NCI-H2227 treated with DMSO at 0.1 percent for 48 hours (cell line): ENCODE data around the gene STXBP6.
A peak's percentile ranks its signal among the peaks of the same experiment; 100 is the strongest.

ENCODE experiments used
- DNase-seq: peaks from one replicate; lab custom pipeline; 2025; lab: John Stamatoyannopoulos, UW

Gene STXBP6

DNA sequence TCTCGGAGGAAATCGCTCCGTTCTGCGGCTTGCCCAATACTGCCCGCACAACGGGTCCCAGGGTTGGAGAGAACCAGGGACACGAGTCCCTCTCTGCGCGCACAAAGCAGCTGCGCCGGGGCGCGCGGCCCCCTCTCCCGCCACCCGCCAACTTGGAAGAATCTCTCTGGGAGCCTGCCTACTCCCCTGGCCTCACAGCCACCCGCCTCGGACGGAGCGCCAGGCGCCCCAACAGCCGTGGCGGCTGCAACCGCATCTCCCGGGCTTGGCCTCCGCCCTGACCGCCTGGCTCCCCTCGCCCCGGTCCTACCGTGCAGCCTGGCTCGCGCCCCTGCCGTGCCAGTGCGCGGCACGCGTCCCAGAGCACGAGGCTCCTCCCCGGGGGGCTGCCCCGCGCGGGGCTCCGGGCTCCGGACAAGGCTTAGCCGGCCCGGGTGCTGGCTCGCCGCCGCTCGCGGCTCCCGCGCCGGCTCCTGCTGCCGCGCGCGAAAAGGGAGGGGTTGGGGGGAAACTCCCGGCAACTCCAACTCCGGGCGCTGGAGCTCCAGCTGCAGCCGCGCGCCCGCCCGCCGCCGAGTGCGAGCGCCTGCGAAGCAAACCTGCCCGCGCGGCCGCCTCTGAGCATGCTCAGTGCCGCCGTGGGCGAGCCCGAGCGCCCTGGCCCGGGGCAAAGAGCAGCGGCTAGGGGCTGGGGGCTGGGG is at the start of gene STXBP6:
TSS of gene STXBP6 (minus strand) at position 580 of the 701 bp plus-strand sequence. CDS start 75,329 bp downstream, outside the sequence.
- peak; percentile 58 for DNase-seq

DNA sequence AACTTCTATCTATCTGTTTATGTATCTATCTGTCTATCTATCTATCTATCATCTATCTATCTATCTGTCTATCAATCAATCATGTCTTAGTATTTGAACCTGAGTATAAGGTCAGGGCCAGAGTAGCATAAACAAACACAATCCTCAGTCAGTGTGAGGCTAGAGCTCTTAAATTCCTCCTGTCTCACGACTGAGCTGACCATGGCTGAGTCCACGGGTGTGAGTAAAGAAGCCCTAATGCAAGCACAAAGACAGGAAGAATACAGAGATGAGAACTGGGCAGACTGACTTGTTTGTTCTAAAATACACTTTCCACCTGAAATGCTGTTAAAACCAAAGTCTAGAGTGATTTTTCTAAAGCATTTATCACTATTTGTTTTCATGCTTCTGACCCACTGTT is 47.2 kb upstream of the STXBP6 start:
- no peak for DNase-seq

GRCh38 chr14:25095736-25096437 is 45.9 kb upstream of the STXBP6 start:
- DNase-seq: no peak

GRCh38 chr14:25094171-25094907 is 44.4 kb upstream of the STXBP6 start:
- no peak for DNase-seq

GRCh38 chr14:25092258-25092740 is 42.4 kb upstream of the STXBP6 start:
- DNase-seq: no peak

- DNase-seq: no peak
Observed at GRCh38 chr14:25090716-25091454, 40.9 kb upstream of the STXBP6 start.

GRCh38 chr14:25090256-25090655 is 40.3 kb upstream of the STXBP6 start:
- no peak for DNase-seq

- no peak for DNase-seq
Observed at GRCh38 chr14:25089496-25089895, 39.5 kb upstream of the STXBP6 start.

GRCh38 chr14:25086821-25087396 is 37.0 kb upstream of the STXBP6 start:
- DNase-seq: no peak

DNA sequence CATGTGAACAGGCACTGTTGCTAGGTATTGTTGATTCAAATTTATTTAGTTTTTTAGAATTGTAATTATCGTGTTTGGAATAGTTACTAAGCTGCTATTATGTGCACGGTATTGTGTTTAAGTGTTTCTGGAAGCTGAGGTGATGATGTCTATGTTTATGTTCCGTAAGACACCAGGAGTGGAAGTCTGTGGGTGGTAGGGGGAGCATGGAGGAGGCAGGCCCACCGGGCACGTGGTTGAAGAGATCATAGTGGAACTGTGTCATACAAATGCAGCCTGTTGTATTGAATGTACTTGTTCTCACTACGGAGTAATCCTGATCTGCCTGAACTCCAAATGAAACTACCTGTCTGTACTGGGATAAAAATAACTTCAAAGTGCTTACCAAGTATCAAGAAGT is 36.1 kb upstream of the STXBP6 start:
- no peak for DNase-seq

DNA sequence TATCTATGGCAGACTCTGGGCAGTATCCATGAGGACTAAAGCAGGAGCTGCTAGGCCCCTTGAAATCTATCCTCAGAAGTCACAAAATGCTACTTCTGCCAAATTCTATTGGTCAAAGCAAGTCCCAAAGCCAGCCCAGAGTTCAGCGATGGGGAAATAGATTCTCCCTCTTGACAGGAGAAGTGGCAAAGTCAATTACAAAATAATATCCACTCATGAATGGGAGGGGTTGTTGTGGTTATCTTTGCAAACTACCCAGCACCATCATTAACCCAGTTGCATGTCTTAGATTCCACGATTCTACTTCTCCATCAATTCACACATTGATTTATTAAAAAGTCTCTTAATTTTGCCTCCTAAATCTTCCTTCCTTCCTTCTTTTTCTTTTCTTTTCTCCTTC is 30.7 kb upstream of the STXBP6 start:
- DNase-seq: no peak

- no peak for DNase-seq
Observed at GRCh38 chr14:25079311-25079710, 29.4 kb upstream of the STXBP6 start.

- no peak for DNase-seq
Observed at GRCh38 chr14:25074099-25074685, 24.2 kb upstream of the STXBP6 start.

- DNase-seq: no peak
Observed at GRCh38 chr14:25069879-25070278, 19.9 kb upstream of the STXBP6 start.

GRCh38 chr14:25067600-25067999 is 17.7 kb upstream of the STXBP6 start:
- DNase-seq: no peak

- DNase-seq: no peak
Observed at GRCh38 chr14:25062022-25062321, 12.0 kb upstream of the STXBP6 start.

DNA sequence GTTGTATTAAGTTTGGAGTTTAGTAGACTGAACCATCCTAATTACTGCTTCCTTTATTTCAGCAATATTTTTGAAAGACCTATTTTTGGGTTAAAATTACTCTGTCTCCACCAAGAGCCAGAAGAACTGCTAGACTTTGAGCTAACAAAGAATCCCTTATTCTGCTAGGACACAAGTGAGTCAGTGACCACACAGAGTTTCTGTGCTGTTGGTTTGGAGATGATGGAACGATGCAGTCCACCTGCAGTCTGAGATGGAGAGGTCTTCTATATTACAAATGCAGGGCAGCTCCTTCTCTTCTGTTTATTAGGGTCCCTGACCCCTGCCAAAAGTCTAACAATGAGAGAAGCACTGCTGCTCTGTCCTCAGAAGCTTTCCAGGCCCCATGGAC is 6.7 kb upstream of the STXBP6 start:
- no peak for DNase-seq

- no peak for DNase-seq
Observed at GRCh38 chr14:25055992-25056687, 6.2 kb upstream of the STXBP6 start.

DNA sequence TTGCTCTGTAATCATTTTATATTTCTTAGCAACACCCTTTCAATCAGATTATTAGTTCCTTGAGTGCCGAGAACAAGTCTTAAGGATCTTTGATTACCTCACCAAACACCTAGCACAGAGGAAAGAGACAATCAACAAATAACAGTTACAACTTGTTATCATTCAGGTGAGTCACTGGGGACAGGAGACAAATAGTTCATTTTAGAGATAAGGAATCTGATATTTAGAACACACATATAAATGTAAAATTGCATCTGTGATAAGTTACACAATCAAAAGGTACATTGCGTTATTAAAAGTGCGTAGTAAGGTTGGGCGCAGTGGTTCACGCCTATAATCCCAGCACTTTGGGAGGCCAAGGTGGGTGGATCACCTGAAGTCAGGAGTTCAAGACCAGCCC is 5.1 kb upstream of the STXBP6 start:
- DNase-seq: no peak

GRCh38 chr14:25053585-25053984 is 3.6 kb upstream of the STXBP6 start:
- DNase-seq: no peak

DNA sequence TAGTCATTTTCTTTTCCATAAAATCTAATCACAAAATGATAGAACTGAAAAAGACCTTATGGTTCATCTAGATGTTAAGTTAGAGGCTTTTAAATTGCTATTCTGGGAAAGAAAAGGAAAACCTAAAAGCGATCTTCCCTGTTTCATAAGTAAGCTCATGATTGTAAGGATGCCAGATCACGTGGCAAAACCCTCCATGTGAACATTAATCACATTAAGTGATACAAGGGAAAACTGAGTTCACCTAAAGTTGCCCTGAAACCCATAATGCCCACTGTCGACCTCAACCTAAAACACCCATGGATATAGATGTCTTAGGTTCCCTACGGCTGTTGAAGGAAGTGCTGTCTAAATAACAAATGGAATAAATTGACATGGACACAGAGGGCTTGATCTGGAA is 3.0 kb upstream of the STXBP6 start:
- no peak for DNase-seq
